DMS153 (cell line): ENCODE data around the gene MBD3L5.
"Not testable (repeated sequence)": the region's sequence is repeated elsewhere in the genome, so short reads cannot be mapped to it uniquely, and the experiment has no call there.

Source experiments
- DNase-seq: peaks from one replicate; lab custom pipeline; 2025; lab: John Stamatoyannopoulos, UW

The MBD3L5 gene

DNA sequence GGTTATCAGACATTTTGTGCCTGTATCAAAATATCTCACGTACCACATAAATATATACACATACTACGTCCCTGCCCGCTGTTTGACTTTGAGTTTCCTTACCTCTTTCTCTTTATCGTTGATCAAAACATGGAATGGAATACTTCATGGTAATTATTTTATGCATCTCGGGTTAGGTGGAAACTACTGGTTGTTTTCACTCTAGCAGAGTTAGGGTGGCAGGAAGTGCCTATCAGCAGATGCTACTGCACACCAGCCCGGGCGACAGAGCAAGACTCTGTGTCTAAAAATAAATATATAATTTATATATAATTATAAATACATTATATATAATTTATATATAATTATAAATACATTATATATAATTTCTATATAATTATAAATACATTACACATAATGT is 22.5 kb downstream of the MBD3L5 start:
- DNase-seq: not testable (repeated sequence)

DNA sequence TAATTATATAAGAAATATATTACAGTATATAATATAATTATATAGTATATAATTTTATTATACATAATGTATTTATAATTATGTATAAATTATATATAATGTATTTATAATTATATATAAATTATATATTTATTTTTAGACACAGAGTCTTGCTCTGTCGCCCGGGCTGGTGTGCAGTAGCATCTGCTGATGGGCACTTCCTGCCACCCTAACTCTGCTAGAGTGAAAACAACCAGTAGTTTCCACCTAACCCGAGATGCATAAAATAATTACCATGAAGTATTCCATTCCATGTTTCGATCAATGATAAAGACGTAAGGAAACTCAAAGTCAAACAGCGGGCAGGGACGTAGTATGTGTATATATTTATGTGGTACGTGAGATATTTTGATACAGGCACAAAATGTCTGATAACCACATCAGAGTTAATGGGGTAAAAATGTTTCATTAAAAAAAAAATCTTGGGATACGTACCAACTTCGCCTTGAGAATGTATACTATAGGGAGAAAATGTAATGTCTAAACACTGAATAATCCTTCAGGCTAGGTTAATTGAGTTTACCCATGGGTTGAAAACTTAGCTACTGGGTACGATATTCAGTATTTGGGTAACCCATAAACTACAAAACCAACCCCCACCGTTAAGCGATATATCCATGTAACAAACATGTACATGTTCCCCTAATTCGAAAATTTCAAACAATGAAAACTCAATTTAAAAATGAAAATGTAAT is 24.4 kb downstream of the MBD3L5 start:
- not testable (repeated sequence) for DNase-seq

DNA sequence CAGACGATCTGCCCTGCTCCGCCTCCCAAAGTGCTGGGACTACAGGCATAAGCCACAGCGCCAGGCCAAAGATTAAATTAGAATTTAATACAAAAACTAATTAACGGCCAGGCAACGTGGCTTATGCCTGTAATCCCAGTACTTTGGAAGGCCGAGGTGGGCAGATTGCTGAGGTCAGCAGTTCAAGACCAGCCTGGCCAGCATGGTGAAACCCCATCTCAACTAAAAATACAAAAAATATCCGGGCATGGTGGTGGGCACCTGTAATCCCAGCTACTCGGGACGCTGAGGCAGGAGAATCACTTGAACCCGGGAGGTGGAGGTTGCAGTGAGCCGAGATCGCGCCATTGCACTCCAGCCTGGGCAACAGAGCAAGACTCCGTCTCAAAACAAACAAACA is 25.3 kb downstream of the MBD3L5 start:
- not testable (repeated sequence) for DNase-seq

DNA sequence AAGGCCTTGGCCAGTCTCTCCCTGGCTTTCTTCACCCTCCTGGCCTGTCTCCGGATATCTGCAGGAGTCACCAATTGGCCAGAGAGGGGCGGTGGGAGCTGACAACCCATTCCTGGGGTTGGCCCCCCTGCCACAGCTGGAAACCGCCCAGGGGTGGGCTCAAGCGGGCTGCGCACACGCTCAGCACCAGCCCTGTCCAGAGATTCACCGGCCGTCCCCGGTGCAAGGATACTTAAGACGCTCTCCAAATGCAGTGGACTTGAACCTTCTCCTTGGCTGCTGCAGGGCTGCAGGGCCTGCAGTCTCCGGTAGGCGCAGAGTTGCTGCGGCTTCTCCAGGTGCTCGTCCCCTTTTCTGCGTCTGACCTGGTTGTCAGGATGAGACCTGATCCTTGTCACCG is 26.0 kb downstream of the MBD3L5 start:
- DNase-seq: not testable (repeated sequence)

DNA sequence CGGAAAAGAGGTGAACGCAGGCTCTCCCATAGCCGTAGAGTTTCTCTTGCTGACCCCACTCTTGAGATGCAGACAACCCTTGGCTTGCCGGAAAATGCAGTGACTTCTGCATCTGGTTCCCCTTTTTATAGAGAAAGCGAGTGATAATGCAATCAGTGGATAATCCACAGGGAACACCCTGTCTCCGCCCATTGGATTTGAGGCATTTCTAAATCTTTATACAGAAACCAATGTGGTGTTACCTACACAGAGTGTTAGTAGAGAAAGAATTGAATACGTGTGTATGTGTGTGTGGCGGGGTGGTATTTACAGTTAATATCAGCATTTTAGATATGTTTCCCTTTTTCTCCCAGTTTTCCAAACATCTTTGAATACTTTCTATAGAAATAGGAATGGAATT is 28.2 kb downstream of the MBD3L5 start, which contains the start of gene MBD3L3:
MBD3L3 (minus strand) TSS at position 101 of the 400 bp plus-strand sequence; CDS start at position 30, 71 bp downstream.
- not testable (repeated sequence) for DNase-seq

DNA sequence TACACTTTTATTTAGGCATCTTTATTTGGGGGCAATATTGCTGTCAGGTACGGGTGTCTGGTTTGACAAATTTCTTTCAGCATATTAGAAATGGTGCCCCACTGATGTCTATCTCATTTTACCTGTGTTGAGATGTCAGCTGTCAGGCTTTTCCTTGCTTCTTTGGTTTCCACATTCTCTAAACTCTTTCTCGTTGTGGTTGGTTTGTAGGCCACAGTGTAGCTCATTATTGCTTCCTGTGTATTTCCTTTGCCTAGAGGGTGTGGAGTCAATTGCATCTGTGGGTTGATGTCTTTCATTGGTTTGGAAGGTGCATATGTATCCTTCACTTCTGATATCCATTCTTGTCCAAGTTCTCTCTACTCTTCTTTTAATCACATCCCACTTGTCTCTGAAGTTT is 29.6 kb downstream of the MBD3L5 start:
- DNase-seq: not testable (repeated sequence)

DNA sequence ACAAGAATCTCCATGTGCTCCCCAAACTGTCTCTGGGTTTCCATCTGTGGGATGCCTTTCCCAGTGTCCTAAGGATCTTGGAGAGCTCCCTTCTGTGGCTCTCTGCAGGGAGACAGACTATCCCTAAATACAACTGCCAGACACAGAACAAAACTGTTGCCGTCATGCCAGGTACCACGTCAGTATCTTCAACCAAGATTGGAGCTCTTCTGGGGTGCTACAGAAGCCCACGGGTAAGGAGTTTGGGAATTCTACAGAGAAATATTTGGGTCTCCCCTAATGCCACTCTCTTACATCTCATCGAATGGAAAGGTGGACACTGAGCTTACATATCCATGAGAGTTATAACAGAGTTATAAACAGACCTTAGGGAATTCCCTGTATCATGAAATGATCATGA is 33.0 kb downstream of the MBD3L5 start:
- DNase-seq: no peak

DNA sequence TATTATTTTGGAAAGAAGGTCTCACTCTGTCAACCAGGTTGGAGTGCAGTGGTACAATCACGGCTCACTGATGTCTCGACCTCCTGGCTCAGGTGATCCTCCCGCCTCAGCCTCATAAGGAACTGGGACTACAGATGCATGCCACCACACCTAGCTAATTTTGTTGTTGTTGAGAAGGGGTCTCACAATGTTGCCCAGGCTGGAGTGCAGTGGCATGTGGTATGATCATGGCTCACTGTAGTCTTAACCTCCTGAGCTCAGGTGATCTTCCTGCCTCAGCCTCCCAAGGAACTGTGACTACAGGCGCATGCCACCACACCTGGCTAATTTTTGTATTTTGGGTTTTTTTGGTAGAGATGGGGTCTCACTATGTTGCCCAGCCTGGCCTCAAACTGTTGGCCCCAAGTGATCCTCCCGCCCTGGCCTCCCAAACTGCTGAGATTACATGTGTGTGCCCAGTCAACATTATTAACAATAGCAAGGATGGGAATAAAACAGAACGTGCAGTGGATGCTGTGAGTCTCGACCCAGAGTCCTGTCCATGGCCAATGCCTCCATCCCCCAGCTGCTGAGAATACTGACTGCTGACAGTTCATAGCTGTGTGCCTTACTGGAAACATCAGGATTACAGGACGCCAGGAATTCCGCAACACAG is 33.5 kb downstream of the MBD3L5 start:
- no peak for DNase-seq

DNA sequence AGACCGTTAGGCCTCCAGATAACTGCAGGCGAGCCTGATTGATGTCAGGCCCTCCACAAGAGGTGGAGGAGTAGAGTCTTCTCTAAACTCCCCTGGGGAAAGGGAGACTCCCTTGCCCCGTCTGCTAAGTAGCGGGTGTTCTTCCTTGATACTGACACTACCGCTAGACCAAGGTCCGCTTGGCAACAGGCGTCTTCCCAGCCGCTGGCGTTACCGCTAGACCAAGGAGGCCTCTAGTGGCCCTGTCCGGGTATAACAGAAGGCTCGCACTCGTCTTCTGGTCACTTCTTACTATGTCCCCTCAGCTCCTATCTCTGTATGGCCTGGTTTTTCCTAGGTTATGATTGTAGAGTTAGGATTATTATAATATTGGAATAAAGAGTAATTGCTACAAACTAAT is 36.7 kb downstream of the MBD3L5 start:
- not testable (repeated sequence) for DNase-seq

DNA sequence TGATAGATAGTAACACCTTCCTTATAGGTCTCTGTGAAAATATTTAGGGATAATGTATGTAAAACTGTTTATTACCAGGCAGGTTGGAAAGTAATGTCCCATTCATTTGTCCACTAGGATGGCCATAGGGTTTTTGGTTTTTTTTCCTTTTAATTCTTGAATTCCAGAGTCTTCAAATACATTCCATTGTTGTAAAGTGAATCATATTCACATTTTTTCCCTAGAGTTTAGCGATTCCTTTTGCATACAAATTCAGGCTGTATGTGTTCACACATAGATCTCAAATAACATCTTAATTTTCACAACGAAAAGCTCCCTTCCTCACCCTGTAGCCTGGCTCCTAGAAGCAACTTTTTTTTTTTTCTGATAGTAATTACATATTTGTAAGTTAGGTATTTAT is 37.3 kb downstream of the MBD3L5 start:
- DNase-seq: no peak

DNA sequence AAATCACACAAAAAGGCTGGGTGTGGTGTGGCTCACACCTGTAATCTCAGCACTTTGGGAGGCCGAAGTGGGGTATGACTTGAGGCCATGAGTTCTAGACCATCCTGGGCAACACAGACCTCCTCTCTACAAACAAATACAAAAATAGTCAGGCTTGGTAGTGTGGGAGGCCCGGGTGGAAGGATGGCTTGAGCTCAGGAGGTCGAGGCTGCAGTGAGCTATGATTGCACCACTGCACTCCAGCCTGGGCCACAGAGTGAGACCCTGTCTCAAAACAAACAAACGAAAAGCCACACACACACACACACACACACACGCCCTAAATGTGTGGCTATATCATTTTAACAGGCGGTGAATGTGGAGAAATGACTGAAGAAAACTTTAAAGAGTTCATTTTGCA is 38.2 kb downstream of the MBD3L5 start:
- DNase-seq: no peak

DNA sequence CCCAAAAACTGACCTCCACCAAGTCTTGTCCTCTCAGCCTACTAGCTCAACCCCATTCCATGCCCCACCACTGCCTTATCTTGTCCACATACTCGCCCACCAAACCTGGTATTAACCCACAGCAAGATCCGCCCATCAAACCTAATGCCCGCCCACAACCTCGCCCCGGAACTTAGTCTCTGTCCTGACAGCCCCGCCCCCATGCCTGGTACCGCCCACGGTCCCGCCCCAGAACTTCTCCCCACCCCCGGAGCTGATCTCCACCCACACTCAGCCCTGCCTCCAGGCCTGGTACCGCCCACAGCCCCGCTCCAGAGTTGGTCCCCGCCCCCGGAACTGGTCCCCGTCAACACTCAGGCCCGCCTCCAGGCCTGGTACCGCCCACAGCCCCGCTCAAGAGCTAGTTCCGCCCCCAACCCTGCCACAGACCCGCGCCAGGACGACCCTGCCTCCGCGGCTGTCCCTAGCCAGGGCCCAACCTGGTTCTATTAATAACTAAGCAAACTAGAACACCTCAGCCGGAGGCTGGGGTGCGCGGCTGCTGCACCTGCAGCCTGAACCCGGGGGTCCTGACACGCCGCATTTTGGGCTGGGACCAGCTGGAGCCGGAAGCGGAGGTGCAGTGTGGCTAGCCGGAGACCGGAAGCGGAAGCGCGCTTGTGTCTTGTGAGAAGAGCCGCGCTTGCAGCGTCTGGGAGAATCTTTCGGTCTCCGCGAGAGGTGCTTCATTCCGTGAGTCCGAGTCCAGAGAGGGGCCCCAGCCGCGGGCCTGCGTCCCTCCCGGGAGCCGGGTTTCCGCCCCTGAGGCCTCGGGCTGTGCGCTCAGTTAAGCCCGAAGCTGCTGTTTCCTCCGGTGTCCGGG is 38.9 kb downstream of the MBD3L5 start, which contains the start of gene ZNF557:
ZNF557 (plus strand) TSS at position 662 of the 862 bp plus-strand sequence. CDS start 5,372 bp downstream, outside the sequence.
- DNase-seq: peak; percentile 94

DNA sequence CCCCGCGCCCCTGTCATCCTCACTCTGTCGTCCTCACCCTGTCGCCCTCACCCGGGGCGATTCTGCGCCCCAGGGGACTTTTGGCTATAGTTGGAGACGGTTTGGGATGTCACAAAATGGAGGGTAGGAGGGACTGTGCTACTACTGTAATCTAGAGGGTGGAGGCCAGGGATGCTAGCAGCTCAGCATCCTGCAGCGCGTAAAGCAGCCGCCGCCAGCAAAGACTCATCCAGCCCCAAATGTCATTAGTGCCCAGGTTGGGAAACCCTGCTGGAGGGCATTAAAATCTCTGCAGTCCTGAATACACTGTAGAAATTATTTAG is 39.5 kb downstream of the MBD3L5 start:
- no peak for DNase-seq

DNA sequence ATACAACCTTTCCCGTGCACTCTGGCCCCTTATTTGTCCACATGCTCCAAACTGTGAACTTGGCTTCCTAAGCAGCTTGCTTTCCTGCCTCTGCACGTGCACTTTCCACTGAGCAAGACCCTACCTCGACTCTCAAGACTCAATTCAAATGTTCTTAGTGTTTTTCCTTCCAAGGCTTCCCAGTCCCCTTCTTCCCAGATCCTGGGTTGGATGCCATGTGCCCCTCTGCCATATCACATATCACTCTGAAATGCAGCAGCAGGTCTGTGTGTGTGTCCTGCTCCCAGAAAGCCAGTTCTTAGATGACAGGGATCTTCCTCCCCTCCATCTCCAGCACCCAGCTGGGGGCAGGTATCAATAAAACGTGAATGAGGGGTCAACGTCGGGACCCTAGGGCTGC is 42.2 kb downstream of the MBD3L5 start:
- no peak for DNase-seq

DNA sequence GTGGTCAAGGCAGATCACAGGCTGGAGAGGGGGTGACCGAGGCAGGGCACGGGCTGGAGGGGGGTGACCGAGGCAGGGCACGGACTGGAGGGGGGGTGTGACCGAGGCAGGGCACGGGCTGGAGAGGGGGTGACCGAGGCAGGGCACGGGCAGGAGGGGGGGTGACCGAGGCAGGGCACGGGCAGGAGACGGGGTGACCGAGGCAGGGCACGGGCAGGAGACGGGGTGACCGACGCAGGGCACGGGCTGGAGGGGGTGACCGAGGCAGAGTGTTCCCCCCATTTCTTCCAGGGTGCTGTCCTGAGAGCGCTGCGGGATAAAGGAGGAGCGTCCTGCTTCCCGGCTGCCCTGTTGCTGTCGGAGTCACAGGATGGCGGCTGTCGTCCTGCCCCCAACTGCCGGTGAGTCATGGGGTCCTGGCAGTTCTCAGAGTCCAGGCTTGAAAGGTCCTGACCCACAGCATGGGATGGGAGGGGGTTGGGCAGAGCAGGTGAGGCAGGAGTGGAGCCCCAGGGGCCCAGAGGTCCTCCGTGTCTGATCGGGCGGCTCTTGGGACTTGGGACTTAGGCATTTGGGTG is 44.4 kb downstream of the MBD3L5 start:
- DNase-seq: no peak

DNA sequence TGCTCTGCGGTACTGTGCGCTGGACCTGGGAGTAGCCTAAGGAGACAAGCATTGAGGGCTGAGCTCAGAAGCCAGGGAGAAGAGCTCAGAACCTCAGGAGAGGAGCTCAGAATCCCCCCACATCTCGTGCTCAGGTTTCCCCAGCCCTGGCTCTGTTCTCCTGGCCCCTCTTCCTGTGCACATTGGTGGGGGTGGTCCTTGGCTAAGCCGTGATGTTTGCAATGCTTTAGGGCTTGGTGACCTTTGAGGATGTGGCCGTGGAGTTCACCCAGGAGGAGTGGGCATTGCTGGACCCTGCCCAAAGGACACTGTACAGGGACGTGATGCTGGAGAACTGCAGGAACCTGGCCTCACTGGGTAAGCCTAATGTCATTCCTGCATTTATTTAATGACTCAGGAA is 45.8 kb downstream of the MBD3L5 start:
- DNase-seq: no peak

DNA sequence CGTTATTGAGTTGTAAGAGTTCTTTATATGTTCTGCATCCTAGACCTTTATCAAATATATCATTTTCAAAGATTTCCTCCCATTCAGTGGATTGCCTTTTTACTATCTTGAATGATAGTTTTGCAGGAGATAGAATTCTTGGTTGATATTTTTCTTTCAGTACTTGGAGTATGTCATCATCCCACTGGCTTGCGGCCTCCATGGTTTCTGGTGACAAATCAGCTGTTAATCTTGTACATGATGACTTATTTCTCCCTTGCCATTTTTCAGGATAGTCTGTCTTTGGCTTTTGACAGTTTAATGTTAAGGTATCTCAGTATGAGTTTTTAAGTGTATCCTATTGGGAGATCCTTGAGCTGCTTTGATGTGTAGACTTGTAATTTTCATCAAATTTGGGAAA is 47.6 kb downstream of the MBD3L5 start:
- DNase-seq: no peak
